NOMO-1 treated with dmso at 0.1 percent for 144 hours (cell line): ENCODE data around the gene CCRL2.
"Not testable (repeated sequence)": the region's sequence is repeated elsewhere in the genome, so short reads cannot be mapped to it uniquely, and the experiment has no call there.

ENCODE experiments used
- DNase-seq: peaks from one replicate; lab custom pipeline; 2025; ENCODE audit not compliant: unreplicated experiment; lab: John Stamatoyannopoulos, UW

CCRL2 gene

DNA sequence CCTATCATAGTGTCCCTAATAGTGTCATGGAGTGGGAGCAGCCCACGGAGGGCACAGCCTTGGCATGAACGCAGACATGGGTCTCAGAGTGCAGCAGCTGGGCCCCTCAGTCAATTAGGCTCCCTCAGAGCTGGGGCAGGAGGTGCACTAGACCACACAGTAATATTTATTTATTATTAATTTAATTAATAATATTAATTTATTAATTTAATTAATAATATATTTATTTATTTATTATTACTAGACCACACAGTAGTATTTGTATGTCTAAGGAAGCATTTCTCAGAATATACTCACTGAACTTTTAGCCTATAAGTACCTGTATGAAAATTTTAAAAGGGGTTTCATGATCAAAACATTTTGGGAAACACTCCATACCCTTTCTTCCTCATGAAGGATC lies 5.5 kb upstream of the CCRL2 start:
- DNase-seq = no peak

DNA sequence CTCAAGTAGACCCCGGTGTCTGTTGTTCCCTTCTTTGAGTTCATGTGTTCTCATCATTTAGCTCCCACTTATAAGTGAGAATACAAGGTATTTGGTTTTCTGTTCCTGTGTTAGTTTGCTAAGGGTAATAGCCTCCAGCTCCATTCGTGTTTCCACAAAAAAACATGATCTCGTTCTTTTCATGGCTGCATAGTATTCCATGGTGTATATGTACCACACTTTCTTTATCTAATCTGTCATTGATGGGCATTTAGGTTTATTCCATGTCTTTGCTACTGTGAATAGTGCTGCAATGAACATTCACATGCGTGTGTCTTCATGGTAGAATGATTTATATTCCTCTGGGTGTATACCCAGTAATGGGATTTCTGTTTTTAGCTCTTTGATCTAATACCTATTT lies 4.2 kb upstream of the CCRL2 start:
- not testable (repeated sequence) for DNase-seq

DNA sequence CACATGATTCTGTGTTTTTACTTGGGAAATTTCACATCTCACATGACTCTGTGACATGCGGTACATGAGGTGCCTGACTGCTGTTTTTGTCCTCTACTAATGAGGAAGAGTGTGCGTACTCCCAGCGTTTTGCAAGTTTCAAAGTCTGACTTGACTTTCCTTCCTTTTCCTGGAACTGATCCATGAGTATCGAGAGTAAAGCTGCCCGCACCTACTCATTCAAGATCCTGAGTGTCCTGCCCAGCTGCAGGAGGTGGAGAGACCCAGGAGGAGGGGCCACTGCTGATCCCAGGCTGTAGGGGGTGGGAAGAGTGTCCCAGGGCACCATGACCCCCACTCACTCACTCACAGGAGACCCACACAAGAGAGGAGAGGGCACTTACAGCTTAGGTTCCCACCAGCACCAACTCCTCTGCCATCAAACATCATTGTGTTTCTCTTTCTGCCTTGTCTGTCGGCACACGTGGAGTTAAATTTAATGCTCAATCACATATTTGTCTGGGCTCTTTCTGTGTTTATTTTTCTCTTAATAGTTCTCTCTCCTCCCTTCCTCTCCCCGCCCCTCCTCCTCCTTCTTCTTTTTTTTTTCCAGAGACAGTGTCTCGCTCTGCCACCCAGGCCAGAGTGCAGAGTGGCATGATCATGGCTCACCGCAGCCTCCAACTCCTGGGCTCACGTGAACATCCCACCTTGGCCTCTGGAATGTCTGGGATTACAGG lies 1.6 kb upstream of the CCRL2 start:
- no peak for DNase-seq

DNA sequence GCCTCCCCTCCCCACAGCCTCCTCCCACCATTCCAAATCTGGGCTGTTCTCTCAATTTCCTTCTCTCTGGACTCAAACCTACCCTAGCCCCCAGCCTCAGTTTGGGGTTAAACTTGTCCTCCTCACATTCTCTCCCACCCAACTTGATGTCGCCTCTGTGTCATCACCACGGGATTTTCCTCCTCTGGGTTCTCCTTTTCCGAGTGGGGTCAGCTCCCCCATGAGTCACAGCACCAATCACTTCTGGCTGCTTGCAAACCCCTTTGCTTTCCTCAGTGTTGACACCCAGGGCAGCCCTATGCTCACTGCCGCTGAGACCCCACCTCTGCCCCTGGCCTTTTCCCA lies 644 bp upstream of the CCRL2 start:
- no peak for DNase-seq

DNA sequence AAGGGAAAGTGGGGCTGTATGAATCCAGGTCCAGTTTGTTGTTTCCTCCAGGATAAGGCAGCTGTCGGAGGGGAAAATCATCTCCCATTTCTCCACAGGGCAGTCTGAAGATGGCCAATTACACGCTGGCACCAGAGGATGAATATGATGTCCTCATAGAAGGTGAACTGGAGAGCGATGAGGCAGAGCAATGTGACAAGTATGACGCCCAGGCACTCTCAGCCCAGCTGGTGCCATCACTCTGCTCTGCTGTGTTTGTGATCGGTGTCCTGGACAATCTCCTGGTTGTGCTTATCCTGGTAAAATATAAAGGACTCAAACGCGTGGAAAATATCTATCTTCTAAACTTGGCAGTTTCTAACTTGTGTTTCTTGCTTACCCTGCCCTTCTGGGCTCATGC lies 911 bp downstream of the CCRL2 start:
- DNase-seq = no peak

DNA sequence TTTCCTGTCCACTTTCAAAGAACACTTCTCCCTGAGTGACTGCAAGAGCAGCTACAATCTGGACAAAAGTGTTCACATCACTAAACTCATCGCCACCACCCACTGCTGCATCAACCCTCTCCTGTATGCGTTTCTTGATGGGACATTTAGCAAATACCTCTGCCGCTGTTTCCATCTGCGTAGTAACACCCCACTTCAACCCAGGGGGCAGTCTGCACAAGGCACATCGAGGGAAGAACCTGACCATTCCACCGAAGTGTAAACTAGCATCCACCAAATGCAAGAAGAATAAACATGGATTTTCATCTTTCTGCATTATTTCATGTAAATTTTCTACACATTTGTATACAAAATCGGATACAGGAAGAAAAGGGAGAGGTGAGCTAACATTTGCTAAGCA lies 1.8 kb downstream of the CCRL2 start:
- DNase-seq = no peak

DNA sequence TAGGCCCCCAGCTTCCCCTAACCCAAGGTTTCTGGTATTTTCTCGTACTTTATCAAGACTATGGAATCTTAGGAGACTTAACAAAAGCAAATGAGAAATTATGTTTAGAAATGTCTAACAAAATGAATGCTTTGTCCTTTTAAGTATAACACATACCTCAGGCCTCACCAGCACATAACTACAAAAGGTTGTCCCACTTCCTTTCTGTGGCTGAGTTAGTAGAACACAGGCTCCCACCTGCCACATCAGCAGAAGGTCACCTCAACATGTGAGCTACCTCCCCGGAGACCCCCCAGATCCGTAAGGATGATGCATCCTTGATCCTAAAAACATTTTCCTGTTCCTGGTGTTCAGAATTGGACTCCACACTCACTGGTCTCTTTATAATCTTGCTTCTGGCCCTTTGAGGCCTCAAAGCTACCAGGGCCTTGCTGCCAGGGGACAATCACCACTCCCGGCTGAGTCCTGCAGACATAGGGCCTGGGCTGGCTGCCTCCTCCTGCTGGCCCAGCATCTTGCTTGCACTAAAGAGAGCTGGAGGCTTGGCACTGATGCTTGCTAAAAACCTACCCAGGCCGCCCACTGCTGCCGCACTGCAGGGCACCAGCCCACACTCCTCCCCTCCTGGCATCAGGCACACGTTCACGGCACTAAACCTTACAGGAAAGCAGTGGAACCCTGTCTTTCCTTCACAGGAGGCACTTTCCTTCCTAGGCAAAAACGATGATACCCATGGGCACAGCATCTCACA lies 2.9 kb downstream of the CCRL2 start:
- DNase-seq = no peak

DNA sequence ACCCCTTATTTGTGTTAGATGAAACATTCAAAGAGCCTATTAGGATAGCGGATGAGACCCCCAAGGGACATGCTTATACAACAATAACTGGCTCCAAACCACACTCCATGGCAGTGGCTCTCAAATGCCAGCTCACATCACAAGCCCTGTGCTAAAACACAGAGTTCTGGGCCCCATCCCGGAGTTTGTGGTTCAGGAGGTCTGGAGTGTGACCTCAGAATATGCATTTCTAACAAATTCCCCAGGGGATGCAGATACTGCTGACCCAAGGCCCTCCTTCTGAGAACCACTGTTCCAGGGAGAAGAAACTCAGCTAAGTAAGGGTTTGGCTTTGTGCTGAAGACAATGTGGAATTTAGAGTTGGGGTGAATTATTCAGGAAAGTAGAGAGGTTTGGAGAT lies 3.6 kb downstream of the CCRL2 start:
- no peak for DNase-seq

DNA sequence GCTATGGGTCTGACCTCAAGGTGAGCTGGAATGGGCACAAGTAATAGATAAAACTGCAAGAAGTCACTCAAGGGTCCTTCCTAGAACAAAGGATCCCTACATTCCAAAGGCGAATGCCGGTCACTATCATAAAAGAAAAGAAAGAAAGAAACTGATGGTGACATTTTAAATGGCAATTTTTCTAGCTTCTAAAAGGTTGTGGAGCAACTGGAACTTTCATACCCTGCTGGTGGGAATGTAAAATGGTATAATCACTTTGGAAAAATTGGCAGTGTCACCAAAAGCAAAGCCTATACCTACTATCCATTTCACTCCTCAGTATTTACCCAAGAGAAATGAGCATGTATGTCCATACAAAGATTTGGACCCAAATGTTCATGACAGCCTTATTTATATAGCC lies 4.2 kb downstream of the CCRL2 start:
- no peak for DNase-seq

DNA sequence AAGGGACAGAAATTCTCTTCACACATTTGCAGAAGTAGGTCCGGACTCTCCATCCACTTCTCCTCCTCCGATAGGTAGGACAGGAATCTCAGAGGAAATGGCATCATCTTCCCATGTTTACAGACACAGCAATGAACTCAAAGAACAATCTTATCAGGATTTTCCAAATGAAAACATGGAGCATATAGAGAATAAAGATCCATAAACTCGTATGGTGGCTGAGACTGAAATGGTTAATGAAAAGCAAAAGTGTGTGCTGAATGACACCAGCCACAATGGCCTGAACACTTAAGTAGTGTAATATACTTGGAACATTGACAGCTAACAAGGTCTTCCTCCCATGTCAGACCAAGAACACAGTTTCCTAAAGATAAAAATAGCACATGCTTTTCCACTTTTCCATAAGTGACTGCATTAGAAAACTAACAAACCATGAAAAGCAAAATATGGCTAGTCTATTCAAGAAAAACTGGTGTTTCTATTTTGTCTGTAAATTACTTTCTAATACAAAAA lies 5.8 kb downstream of the CCRL2 start:
- no peak for DNase-seq

DNA sequence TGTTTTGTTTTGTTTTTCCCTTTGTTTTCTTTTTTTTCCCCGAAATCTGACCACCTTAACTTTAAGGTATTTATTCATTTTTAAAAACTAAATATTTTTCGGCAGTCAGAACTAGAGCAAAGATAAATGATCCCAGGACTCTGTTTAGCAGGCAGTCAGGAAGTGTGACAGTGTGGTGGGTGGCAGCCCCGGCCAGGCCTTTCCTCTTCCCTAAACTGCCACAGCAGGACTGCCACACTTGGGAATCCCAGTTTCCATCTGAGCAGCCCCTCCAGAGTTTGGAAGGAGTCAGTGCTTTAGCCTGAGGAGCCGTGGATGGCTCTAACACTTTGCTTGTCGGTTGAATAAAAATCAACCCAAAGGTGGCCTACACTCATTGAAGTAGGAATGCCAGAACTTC lies 6.9 kb downstream of the CCRL2 start:
- DNase-seq = no peak

DNA sequence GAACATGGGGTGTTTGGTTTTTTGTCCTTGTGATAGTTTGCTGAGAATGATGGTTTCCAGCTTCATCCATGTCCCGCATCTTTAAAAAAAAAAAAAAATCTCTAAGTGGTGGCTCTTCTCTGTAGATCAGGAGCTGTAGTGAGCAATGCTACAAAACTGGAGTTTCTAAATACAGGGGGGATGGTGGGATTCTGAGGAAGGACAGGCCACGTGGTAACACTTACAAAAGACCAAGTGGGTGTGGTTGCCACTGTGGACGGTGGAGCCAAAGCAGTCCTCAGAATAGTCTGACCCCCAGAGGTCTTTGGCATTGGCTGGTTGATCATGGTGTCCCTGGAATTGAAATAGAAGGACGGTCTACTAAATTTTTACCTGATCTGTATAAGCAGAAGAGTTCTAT lies 7.7 kb downstream of the CCRL2 start:
- no peak for DNase-seq

DNA sequence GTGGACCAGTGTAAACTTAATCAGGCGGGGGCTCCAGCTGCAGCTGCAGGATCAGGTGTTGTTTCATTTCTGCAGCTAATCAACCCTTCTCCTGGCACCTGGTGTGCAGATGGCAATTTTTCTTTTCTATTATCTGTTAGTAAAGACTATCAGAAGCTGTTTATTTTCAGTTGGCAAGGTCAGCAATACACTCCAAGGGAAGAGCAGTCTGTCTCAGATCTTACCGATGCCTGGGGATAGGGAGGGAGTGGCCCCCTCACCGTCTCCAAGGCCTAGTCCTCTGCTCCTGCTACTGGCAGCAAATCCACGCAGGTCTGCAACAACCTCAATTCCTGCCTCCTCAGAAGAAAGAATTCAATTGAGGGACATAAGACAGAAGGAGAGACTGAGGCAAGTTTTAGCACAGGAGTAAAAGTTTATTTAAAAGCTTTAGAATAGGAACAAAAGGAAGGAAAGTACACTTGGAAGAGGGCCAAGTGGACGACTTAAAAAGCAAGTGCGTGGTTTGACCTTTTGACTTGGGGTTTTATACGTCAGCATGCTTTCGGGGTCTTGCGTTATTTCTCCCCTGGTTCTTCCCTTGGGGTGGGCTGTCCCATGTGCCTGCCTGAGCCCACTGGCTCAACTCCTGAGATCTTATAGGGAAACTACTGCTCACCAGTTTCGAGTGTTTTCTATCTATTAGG lies 9.2 kb downstream of the CCRL2 start:
- DNase-seq = no peak

DNA sequence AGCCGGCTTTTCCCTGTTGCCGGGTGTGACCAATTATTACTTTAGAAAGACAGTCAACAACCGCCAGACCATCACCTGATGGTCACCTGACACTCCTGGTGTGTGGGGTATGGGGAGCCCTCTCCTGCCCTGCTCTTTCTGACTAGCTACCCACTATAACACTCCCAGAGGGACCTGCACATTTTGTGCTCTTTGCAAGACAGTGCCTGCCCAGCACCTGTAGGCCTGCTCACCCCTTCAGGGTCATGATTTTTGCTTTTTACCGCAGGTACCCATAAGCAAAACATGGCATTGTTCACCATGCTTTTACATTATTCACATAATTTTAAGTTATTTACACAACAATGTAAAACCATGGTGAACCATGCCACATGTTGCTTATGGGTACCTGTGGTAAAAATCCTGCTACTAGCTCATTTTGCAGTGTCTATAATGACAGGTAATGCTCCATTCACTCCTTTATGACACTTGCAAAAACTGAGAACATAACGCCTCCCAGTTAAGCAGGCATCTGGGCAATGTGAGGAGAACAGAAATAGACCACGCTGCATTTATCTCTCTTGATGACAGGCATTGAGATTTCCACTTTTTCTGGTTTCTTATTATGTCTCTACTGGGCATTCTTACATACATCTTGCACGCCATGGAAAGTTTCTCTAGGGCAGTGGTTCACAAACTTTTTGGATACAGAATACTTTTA lies 9.9 kb downstream of the CCRL2 start:
- DNase-seq = no peak

DNA sequence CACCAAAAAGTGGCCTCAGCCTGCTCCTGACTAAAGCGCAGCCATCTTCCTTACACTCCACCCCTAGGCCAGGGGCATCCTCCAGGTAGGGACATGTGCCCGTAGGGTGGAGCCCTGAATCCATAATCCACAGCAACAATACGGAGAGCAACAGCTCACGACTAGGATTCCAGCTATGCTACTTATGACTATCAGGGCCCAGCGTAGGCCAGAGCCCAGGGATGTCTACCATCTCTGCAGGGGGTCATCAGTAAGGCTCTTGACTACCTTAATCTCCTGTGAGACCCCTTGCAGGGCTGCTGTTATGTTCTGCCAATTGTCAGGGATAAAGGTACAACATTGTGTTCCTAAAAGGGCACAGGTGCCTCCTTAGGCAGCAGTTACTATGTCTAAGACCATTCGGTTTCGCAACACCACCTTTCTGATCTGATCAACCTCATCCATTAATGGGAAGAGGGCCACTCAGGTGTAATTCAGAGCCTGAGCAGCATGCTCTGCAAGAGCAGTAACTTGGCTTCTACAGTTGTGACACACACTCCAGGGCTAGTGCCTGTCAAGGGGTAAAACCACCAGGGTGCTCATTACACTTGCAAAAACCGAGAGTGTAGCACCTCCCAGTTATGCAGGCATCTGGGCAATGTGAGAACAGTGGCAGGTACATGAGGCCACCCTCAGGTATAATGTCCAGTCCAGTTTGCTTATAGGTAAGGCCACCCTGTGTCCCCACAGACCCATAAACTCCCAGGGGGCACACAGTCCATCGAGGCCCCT lies 11.0 kb downstream of the CCRL2 start:
- no peak for DNase-seq

DNA sequence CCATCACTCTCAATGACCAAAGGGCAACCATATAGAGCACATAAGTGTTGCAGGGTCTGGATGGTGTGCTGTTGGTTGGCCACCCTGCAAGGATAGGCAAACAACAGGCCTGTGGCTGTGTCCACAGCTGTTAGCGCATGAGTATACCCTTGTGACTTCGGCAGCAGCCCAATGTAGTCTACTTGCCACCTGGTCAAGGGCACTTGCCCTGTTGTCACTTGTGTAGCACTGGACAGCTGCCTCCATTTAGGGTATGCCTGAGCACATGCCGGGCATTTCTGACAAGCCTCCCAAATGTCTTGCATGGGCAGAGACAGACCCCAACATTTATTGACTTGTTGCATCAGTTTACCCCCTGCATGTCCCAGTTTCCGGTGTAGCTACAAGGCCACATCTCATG lies 12.8 kb downstream of the CCRL2 start:
- no peak for DNase-seq

DNA sequence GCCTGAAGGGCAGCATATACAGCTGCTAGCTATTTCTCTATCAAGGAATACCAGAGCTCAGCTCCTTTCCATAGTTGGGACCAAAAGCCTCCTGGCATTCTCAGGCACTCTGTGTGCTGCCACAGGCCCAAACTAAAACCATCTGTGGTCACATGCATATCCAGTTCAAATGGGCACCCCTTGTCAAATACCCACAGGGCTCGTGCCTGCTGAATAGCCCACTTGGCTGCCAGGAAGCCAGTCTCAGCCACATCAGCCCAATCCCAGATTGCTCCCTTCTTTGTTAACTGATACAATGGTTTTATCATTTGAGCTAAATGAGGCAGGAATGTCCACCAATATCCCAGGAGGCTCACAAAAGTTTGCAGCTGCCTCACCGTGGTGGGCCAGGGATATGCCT lies 13.9 kb downstream of the CCRL2 start:
- no peak for DNase-seq

DNA sequence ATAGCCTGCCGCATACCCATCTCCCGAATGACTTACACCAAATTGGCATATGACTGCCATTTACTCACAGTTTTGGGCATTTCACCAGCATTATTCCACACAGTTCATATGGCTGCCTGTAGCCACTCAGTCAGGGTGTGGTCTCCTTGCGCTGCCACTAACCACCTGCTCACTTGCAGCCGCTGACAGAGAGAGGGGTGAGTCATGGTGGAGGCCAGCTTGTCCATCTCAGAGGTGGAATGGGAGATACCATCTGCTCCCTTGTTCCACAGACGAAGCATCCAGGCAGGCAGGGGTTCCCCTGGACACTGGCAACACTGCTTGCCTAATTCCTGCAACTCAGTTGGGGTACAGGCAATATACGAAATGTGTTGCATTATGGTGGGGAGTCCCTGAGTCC lies 15.6 kb downstream of the CCRL2 start:
- DNase-seq = no peak

DNA sequence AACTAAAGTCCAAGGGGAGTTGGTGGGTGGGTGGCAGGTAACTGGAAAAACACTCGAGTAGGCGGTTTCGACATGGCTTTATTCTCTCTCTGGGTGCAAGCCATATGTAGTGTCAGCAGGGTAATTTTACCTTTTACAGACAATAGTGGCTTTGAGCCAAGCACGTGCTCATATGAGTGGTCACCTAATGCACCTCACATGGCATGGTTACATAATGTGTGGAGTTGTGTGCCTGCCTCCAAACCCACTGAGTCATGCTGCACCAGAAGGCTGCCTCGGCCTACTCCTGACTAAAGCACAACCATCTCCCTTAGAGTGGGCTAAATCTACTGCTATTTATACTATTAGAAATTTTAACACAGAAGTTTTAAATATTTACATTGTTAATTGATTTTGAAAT lies 16.5 kb downstream of the CCRL2 start:
- no peak for DNase-seq

DNA sequence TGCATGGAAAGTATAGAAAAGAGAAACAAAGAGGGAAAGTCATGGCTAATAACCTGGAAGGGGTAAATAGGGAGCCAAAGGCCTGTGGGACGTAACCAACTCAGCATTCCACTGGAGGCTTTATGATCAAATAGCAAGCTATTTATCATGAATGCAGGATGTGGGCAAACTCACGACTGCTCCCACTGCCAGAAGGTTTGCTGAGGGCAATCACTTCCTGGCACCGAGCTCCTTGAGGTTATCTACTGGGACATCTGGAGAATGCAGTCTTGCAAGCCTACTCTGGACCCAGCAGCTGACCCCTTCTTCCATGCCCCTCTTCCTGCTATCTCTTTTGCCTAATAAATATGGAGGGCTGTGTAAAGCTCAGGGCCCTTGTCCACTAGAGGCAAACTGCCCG lies 19.4 kb downstream of the CCRL2 start:
- DNase-seq = not testable (repeated sequence)

DNA sequence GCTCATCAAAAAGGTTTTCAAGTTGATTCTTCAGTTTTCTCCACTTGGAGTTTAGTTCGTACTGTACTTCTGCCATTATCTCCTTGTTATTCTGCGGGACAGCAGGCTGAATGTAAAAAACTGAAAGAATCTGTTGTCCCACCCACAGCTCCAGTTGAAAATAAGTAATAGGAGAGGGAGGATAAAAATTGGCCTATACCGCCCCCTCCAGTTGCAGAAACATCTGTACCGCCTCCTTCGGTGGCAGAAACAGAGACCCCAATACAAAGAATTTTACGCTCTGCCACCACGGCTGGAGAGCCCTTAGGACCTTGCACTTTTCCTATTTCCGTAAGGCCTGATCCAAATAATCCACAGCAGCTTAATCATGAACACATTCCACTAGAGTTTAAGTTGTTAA lies 20.3 kb downstream of the CCRL2 start:
- not testable (repeated sequence) for DNase-seq
